T-helper 2 cell treated with Interferon-gamma antibody and Interleukin-4, amounts not matched to agents 5 μg/mL and 100 μg/mL, for 36 hours (primary cell): Measurements from ENCODE around the gene NPHP4.

ENCODE experiments used
- DNase-seq: peaks from one replicate; pipeline ENCODE4 v3.0.0; 2021; ENCODE audit warnings: low spot score
- H3K27ac Mint-ChIP-seq: one replicate; pipeline ENCODE4 v1.8.0; 2021; ENCODE audit warnings: mild to moderate bottlenecking, mixed read lengths
- H3K27me3 Mint-ChIP-seq: one replicate; pipeline ENCODE4 v1.8.0; 2021; ENCODE audit warnings: low read depth, mixed read lengths
- H3K36me3 Mint-ChIP-seq: one replicate; pipeline ENCODE4 v1.8.0; 2021; ENCODE audit warnings: low read depth, mixed read lengths
- H3K4me1 Mint-ChIP-seq: one replicate; pipeline ENCODE4 v1.8.0; 2021; ENCODE audit warnings: low read depth, mixed read lengths
- H3K4me3 Mint-ChIP-seq: one replicate; pipeline ENCODE4 v1.8.0; 2022; ENCODE audit warnings: mild to moderate bottlenecking, moderate library complexity, mixed read lengths
- H3K9me3 Mint-ChIP-seq: one replicate; pipeline ENCODE4 v1.8.0; 2021; ENCODE audit warnings: mixed read lengths

NPHP4 gene

GRCh38 chr1:6004412-6005123 is 12.3 kb upstream of the NPHP4 start:
- no peak overlapping the region for H3K4me3 Mint-ChIP-seq
- H3K4me1 Mint-ChIP-seq, result no peaks in the 10 kb centered on the region
- H3K9me3 Mint-ChIP-seq, result no peaks in the 10 kb centered on the region
- no peak overlapping the region for H3K27ac Mint-ChIP-seq
- no peaks in the 10 kb centered on the region for H3K27me3 Mint-ChIP-seq
- no peak for DNase-seq
- H3K36me3 Mint-ChIP-seq, result no peaks in the 10 kb centered on the region

GRCh38 chr1:6003568-6004411 is 11.6 kb upstream of the NPHP4 start:
- no peak for DNase-seq
- Mint-ChIP-seq H3K27me3 (no peaks in the 10 kb centered on the region), H3K27ac (no peak overlapping the region), H3K4me3 (no peak overlapping the region), H3K4me1 (no peaks in the 10 kb centered on the region), H3K36me3 (no peaks in the 10 kb centered on the region), H3K9me3 (no peaks in the 10 kb centered on the region)

GRCh38 chr1:6002714-6003501 is 10.7 kb upstream of the NPHP4 start:
- Mint-ChIP-seq H3K9me3 (no peaks in the 10 kb centered on the region), H3K36me3 (no peaks in the 10 kb centered on the region), H3K27me3 (no peaks in the 10 kb centered on the region), H3K4me1 (peaks cover 2% of the 10 kb centered on the region), H3K4me3 (no peak overlapping the region), H3K27ac (no peak overlapping the region)
- no peak for DNase-seq

- no peaks in the 10 kb centered on the region for H3K9me3 Mint-ChIP-seq
- no peak overlapping the region for H3K27ac Mint-ChIP-seq
- no peak overlapping the region for H3K4me3 Mint-ChIP-seq
- H3K36me3 Mint-ChIP-seq, result no peaks in the 10 kb centered on the region
- DNase-seq, result no peak
- peaks cover 5% of the 10 kb centered on the region for H3K4me1 Mint-ChIP-seq
- no peaks in the 10 kb centered on the region for H3K27me3 Mint-ChIP-seq
Measured at GRCh38 chr1:6001992-6002576, 9.9 kb upstream of the NPHP4 start.

GRCh38 chr1:6000444-6001288 is 8.4 kb upstream of the NPHP4 start:
- no peak for DNase-seq
- Mint-ChIP-seq H3K4me3 (no peak overlapping the region), H3K27ac (no peak overlapping the region), H3K9me3 (no peaks in the 10 kb centered on the region), H3K4me1 (peaks cover 5% of the 10 kb centered on the region), H3K27me3 (no peaks in the 10 kb centered on the region), H3K36me3 (no peaks in the 10 kb centered on the region)

- Mint-ChIP-seq H3K4me1 (peaks cover 6% of the 10 kb centered on the region), H3K9me3 (no peaks in the 10 kb centered on the region), H3K27me3 (no peaks in the 10 kb centered on the region), H3K27ac (no peak overlapping the region), H3K4me3 (no peak overlapping the region), H3K36me3 (no peaks in the 10 kb centered on the region)
- no peak for DNase-seq
Measured at GRCh38 chr1:5999711-6000443, 7.7 kb upstream of the NPHP4 start.

- DNase-seq, result no peak
- H3K4me3 Mint-ChIP-seq, result no peak overlapping the region
- no peaks in the 10 kb centered on the region for H3K9me3 Mint-ChIP-seq
- H3K4me1 Mint-ChIP-seq, result peaks cover 10% of the 10 kb centered on the region
- no peak overlapping the region for H3K27ac Mint-ChIP-seq
- H3K36me3 Mint-ChIP-seq, result peaks cover 2% of the 10 kb centered on the region
- H3K27me3 Mint-ChIP-seq, result no peaks in the 10 kb centered on the region
Measured at GRCh38 chr1:5998906-5999301, 6.7 kb upstream of the NPHP4 start.

GRCh38 chr1:5998051-5998905 is 6.1 kb upstream of the NPHP4 start:
- Mint-ChIP-seq H3K4me3 (no peak overlapping the region), H3K36me3 (peaks cover 5% of the 10 kb centered on the region)

GRCh38 chr1:5997316-5997715 is 5.1 kb upstream of the NPHP4 start:
- H3K4me1 Mint-ChIP-seq, result peaks cover 12% of the 10 kb centered on the region
- no peak for DNase-seq

More at GRCh38 chr1:5998051-5998905, 6.1 kb upstream of the NPHP4 start:
- Mint-ChIP-seq H3K27me3 (no peaks in the 10 kb centered on the region), H3K27ac (peak overlapping the region; percentile 49), H3K4me1 (peaks cover 12% of the 10 kb centered on the region), H3K9me3 (no peaks in the 10 kb centered on the region)
- no peak for DNase-seq

GRCh38 chr1:5996641-5997270 is 4.5 kb upstream of the NPHP4 start:
- no peak for DNase-seq
- H3K27me3 Mint-ChIP-seq, result no peaks in the 10 kb centered on the region
- H3K36me3 Mint-ChIP-seq, result peaks cover 6% of the 10 kb centered on the region
- H3K27ac Mint-ChIP-seq, result no peak overlapping the region
- H3K4me3 Mint-ChIP-seq, result no peak overlapping the region
- peaks cover 12% of the 10 kb centered on the region for H3K4me1 Mint-ChIP-seq
- H3K9me3 Mint-ChIP-seq, result no peaks in the 10 kb centered on the region

More at GRCh38 chr1:5997316-5997715, 5.1 kb upstream of the NPHP4 start:
- Mint-ChIP-seq H3K27ac (no peak overlapping the region), H3K27me3 (no peaks in the 10 kb centered on the region), H3K9me3 (no peaks in the 10 kb centered on the region), H3K4me3 (no peak overlapping the region), H3K36me3 (peaks cover 6% of the 10 kb centered on the region)

GRCh38 chr1:5995871-5996630 is 3.8 kb upstream of the NPHP4 start:
- Mint-ChIP-seq H3K27me3 (no peaks in the 10 kb centered on the region), H3K4me3 (peak overlapping the region; percentile 36), H3K36me3 (peaks cover 6% of the 10 kb centered on the region), H3K27ac (peak overlapping the region; percentile 52), H3K9me3 (no peaks in the 10 kb centered on the region), H3K4me1 (peaks cover 14% of the 10 kb centered on the region)
- DNase-seq, result no peak
